Type B pancreatic cell (in vitro differentiated cells): Measurements from ENCODE around the gene ACTR1A. TPM values are rescaled to one million over a fixed set of nuclear protein-coding genes. Genes with fewer than 3 reads are reported as not detected.

Experiments
- DNase-seq: peaks from one replicate; pipeline ENCODE4 v3.0.0; 2021; ENCODE audit warnings: mixed read lengths; ENCODE audit not compliant: unreplicated experiment; ENCODE audit errors: extremely low spot score
- H3K27ac Mint-ChIP-seq: 2 replicates; pipeline ENCODE4 v1.8.0; 2021; ENCODE audit warnings: mild to moderate bottlenecking, mixed read lengths
- H3K27me3 Mint-ChIP-seq: 2 replicates; pipeline ENCODE4 v1.8.0; 2021; ENCODE audit warnings: mixed read lengths
- H3K36me3 Mint-ChIP-seq: 2 replicates; pipeline ENCODE4 v1.8.0; 2021; ENCODE audit warnings: mixed read lengths
- H3K4me1 Mint-ChIP-seq: one replicate; pipeline ENCODE4 v1.8.0; 2021; ENCODE audit warnings: mixed read lengths; ENCODE audit not compliant: unreplicated experiment
- H3K4me3 Mint-ChIP-seq: 2 replicates; pipeline ENCODE4 v1.8.0; 2021; ENCODE audit warnings: mild to moderate bottlenecking, mixed read lengths
- H3K9me3 Mint-ChIP-seq: 2 replicates; pipeline ENCODE4 v1.8.0; 2021; ENCODE audit warnings: mixed read lengths
- CTCF ChIP-seq: fragments of 200-600 bp; sonication (generic); conservative IDR thresholded peaks from 2 replicates; pipeline ENCODE4 v1.5.0; 2021; ENCODE audit warnings: antibody characterized with exemption, mild to moderate bottlenecking
- total RNA-seq: library from RNA; stranded (reverse); gene quantifications from 2 replicates; pipeline ENCODE4 v1.2.1, GENCODE V29; 2021; ENCODE audit warnings: low replicate concordance

ACTR1A gene
- total RNA-seq, 1 donor from 2014 or later: 95.4 TPM

GRCh38 chr10:102470579-102471546, 31.6 kb downstream of the ACTR1A start:
- TF ChIP-seq CTCF: no peak
- Mint-ChIP-seq H3K27ac (no peak overlapping the region), H3K4me1 (no peaks in the 10 kb centered on the region), H3K36me3 (peaks cover 3% of the 10 kb centered on the region), H3K27me3 (no peaks in the 10 kb centered on the region), H3K4me3 (no peak overlapping the region), H3K9me3 (no peaks in the 10 kb centered on the region)
- DNase-seq: no peak

GRCh38 chr10:102468683-102469082, 33.8 kb downstream of the ACTR1A start:
- Mint-ChIP-seq H3K27me3 (peaks cover under 1% of the 10 kb centered on the region), H3K4me3 (no peak overlapping the region), H3K4me1 (peaks cover 2% of the 10 kb centered on the region), H3K27ac (no peak overlapping the region), H3K36me3 (peaks cover under 1% of the 10 kb centered on the region), H3K9me3 (no peaks in the 10 kb centered on the region)
- DNase-seq: no peak
- TF ChIP-seq CTCF: no peak

- H3K27ac Mint-ChIP-seq: no peak overlapping the region
- H3K4me1 Mint-ChIP-seq: peaks cover 5% of the 10 kb centered on the region
- H3K36me3 Mint-ChIP-seq: peaks cover 3% of the 10 kb centered on the region
- H3K9me3 Mint-ChIP-seq: no peaks in the 10 kb centered on the region
- H3K4me3 Mint-ChIP-seq: no peak overlapping the region
- H3K27me3 Mint-ChIP-seq: peaks cover 2% of the 10 kb centered on the region
- TF ChIP-seq CTCF: no peak
- DNase-seq: no peak
Measured at GRCh38 chr10:102467971-102468438, 34.5 kb downstream of the ACTR1A start.

- no peak overlapping the region for H3K4me3 Mint-ChIP-seq
- peaks cover 11% of the 10 kb centered on the region for H3K4me1 Mint-ChIP-seq
- peaks cover 2% of the 10 kb centered on the region for H3K27me3 Mint-ChIP-seq
- no peaks in the 10 kb centered on the region for H3K9me3 Mint-ChIP-seq
- DNase-seq: no peak
- no peak for TF ChIP-seq CTCF
- H3K27ac Mint-ChIP-seq: no peak overlapping the region
- H3K36me3 Mint-ChIP-seq: peaks cover 3% of the 10 kb centered on the region
Measured at GRCh38 chr10:102467318-102467717, 35.2 kb downstream of the ACTR1A start.

GRCh38 chr10:102465466-102465865, 37.0 kb downstream of the ACTR1A start:
- H3K27me3 Mint-ChIP-seq: peaks cover 2% of the 10 kb centered on the region
- no peak overlapping the region for H3K4me3 Mint-ChIP-seq
- peaks cover 3% of the 10 kb centered on the region for H3K36me3 Mint-ChIP-seq
- no peak for TF ChIP-seq CTCF
- no peak for DNase-seq
- no peaks in the 10 kb centered on the region for H3K9me3 Mint-ChIP-seq
- H3K4me1 Mint-ChIP-seq: peaks cover 26% of the 10 kb centered on the region
- no peak overlapping the region for H3K27ac Mint-ChIP-seq
